Right cardiac atrium (tissue), 5 donors: ENCODE results near the gene SCPEP1. TPM values are rescaled to one million over a fixed set of nuclear protein-coding genes. Genes with fewer than 3 reads are reported as not detected.

Source experiments
- ATAC-seq, 2 donors: fragments of 200-7000 bp; cut with Tn5 transposase; one replicate each; pipeline versions ENCODE4 v1.8.0 to v1.9.1; 2020; ENCODE audit warnings: moderate library complexity in 2 of 2, mild to moderate bottlenecking in 1 of 2
- DNase-seq, 3 donors: peaks; one replicate each; pipeline ENCODE4 v3.0.0-alpha.2; 2020
- H3K27ac ChIP-seq: one replicate; pipeline ENCODE4 v1.5.1; 2013; ENCODE audit warnings: mild to moderate bottlenecking, low read length, control low read depth, moderate library complexity
- H3K27me3 ChIP-seq: one replicate; pipeline ENCODE4 v1.6.1; 2013; ENCODE audit not compliant: control insufficient read depth, insufficient read depth
- H3K4me1 ChIP-seq: one replicate; pipeline ENCODE4 v1.6.1; 2013; ENCODE audit warnings: low read length; ENCODE audit not compliant: control insufficient read depth, insufficient read depth
- H3K4me3 ChIP-seq: one replicate; pipeline ENCODE4 v1.5.1; 2013; ENCODE audit warnings: low read length, control low read depth
- H3K9me3 ChIP-seq: one replicate; pipeline ENCODE4 v1.6.1; 2013; ENCODE audit warnings: low read length; ENCODE audit not compliant: control insufficient read depth
- WGBS: extraction: QIAGEN DNeasy Blood & Tissue Kit; methylation state at CpG from one replicate; pipeline ENCODE4 v1.1.7; 2013; 5-methylcytosine and 5-hydroxymethylcytosine counted together
- intact Hi-C, 4 donors: fragments of 100-400 bp; cut with DNase I; formaldehyde crosslinking; loops; one replicate each; pipeline versions ENCODE4 v1.11.0 to v1.14.0; 2022 to 2023
- polyA plus RNA-seq: library from polyadenylated mRNA; stranded (reverse); fragments of 200-250 nt; gene quantifications from one replicate; pipeline ENCODE4 v1.2.3, GENCODE V29; 2013
- total RNA-seq, 4 donors: library from RNA; stranded (reverse); fragmentation: NEBNext Ultra II Directional; extraction: Animal tissue kit (Norgen Biotek cat#: 25700); gene quantifications; one replicate each; pipeline ENCODE4 v1.2.1, GENCODE V29; 2021
- donor health status: healthy with polysubstance abuse.
- donor health status: DM: no; HTN: yes; CAD: no.
- donor health status: DM: no; HTN: no; CAD: no.
- donor health status: DM: no; HTN: yes; CAD: no; lungs with severe emphysema.
- donor health status: DM: yes; HTN: yes; CAD: no.

SCPEP1 gene
- total and polyA plus RNA-seq, 5 donors = 49.7 to 87.9 (median 60.8) TPM

DNA sequence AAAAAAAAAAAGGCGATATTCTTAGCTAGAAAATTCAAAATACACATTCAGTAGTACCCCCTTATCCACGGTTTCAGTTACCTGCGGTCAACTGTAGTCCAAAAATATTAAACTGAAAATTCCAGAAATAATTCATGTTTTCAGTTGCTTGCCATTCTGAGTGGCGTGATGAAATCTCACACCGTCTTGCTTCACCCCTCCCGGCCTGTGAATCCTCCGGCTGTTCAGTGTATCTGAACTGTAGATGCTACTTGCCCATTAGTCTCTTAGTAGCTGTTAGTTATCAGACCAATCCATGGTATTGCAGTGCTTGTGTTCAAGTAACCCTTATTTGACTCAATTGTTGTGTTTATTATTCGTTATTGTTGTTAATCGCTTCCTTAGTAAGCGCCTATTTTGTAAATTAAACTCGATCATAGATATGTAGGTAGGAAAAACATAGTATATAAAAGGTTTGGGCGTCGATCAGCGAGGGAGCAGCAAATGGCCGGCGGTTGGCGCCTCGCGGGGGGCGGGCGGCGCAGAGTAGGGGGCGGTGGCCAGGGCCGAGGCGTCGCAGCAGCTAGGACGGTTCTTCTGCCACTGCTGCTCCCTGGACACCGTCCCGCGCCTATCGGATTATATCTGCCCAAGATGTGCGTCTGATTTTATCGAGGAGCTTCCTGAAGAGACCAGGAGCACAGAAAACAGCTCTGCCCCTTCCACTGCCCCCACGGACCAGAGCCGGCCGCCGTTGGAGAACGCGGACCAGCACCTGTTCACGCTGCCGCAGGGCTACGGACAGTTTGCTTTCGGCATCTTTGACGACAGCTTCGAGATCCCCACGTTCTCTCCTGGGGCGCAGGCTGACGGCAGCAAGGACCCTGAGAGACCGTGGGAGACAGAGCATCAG lies 67.3 kb downstream of the SCPEP1 start:
- intact Hi-C loops = no loop called here
- 27% methylated on average over 49 of the region's 49 CpGs for WGBS
- H3K27me3 ChIP-seq = no peaks in the 10 kb centered on the region

DNA sequence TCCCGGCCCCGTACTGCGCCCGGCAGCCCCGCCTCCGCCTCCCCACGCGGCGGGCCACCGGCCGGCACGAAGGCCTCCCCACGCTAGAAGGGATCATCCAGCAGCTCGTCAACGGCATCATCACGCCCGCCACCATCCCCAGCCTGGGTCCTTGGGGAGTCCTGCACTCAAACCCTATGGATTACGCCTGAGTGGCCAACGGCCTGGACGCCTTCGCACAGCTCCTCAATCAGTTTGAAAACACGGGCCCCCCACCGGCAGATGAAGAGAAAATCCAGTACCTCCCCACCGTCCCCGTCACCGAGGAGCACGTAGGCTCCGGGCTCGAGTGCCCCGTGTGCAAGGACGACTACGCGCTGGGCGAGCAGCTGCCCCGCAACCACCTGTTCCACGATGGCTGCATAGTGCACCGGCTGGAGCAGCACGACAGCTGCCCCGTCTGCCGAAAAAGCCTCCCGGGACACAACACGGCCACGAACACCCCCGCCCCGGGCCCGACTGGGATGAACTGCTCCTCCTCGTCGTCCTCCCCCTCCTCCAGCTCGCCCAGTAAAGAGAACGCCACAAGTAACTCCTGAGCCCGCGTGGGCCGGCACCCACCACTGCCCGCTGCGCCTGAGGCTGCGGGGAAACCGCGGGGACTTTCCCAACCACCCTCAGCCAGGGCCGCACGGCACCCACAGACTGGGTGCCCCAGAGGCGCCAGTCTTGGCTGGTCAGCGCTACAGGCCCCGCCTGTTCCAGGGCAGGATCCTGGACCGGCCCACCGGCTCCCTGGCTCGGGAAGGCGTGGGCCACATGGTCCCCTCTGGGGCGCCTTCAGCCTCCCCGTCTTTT lies 68.2 kb downstream of the SCPEP1 start:
- Histone ChIP-seq H3K4me1 (no peaks in the 10 kb centered on the region), H3K27ac (no peak overlapping the region), H3K27me3 (no peaks in the 10 kb centered on the region), H3K9me3 (no peaks in the 10 kb centered on the region), H3K4me3 (peak overlapping the region; percentile 8)
- WGBS = 10% methylated on average over 69 of the region's 69 CpGs
- intact Hi-C loops = no loop called here
- ATAC-seq (peak; percentile 60 to 65), DNase-seq (peak; percentile 16 to 70 (median 60))

More for the DNA sequence above, 67.3 kb downstream of the SCPEP1 start:
- Histone ChIP-seq H3K9me3 (no peaks in the 10 kb centered on the region), H3K27ac (no peak overlapping the region), H3K4me3 (peak overlapping the region; percentile 8), H3K4me1 (no peaks in the 10 kb centered on the region)
- peak in 2 of 3 donors; percentile 43 to 55 for DNase-seq
- ATAC-seq = peak; percentile 20 to 23

DNA sequence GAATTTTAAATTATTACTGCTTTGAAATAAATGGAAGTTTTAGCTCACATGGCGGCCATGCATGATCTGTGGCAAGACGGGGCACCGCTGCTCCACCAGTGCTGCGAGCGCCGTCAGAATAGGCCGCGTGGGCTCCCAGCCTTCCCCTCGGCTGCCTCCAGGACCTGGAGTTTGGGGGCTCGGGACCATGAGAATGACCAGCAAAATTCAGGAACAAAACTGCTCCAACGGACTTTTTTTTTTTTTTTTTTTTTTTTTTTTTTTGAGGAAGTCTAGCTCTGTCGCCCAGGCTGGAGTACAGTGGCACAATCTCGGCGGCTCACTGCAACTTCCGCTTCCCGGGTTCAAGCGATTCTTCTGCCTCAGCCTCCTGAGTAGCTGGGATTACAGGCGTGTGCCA lies 68.8 kb downstream of the SCPEP1 start:
- H3K27ac ChIP-seq = no peak overlapping the region
- no peaks in the 10 kb centered on the region for H3K27me3 ChIP-seq
- H3K9me3 ChIP-seq = no peaks in the 10 kb centered on the region
- ATAC-seq (no peak), DNase-seq (peak; percentile 29 to 66 (median 61))
- no peak overlapping the region for H3K4me3 ChIP-seq
- intact Hi-C loops = no loop called here
- WGBS = 84% methylated on average over 18 of the region's 18 CpGs
- no peaks in the 10 kb centered on the region for H3K4me1 ChIP-seq

DNA sequence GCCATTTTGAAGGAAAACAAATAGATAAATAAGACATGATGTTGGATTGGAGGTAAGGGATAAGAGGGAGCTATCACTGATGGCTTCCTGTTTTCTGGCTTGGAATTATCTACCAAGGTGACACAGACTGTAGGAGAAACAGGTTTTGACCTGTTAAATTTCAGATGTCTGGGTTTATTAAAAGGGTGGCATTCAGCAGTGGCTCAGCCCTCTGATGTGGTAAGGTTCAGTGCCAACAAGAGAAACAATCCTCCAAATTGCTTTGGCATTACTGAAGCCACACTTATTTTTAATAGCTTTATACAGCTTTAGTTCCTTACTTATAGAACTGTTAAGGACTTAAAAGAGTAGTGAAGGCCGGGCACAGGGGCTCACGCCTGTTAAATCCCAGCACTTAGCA lies 70.2 kb downstream of the SCPEP1 start:
- WGBS = 90% methylated on average over 2 of the region's 2 CpGs
- intact Hi-C loops = no loop called here
- H3K4me1 ChIP-seq = no peaks in the 10 kb centered on the region
- ATAC-seq = no peak
- no peak overlapping the region for H3K27ac ChIP-seq
- no peaks in the 10 kb centered on the region for H3K9me3 ChIP-seq
- no peak overlapping the region for H3K4me3 ChIP-seq
- DNase-seq = no peak
- no peaks in the 10 kb centered on the region for H3K27me3 ChIP-seq

DNA sequence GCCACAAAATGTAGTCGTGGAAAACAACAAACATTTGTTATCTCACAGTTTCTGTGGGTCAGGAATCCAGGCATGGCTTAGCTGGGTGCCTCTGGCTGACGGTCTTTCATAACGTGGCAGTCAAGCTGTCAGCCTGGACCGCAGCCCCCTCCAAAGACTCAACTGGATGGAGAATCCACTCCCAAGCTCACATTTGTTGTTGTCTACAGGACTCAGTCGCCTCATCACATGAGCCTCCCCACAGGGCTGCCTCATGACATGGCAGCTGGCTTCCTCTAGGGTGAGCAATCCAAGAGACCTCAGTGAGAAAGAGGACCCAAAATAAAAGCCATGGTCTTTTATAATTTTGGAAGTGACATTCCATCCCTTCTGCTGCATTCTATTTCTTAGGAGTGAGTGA lies 72.4 kb downstream of the SCPEP1 start:
- no peak for DNase-seq
- H3K27me3 ChIP-seq = no peaks in the 10 kb centered on the region
- no peak overlapping the region for H3K4me3 ChIP-seq
- intact Hi-C loops = no loop called here
- peak overlapping the region; percentile 23 for H3K27ac ChIP-seq
- 44% methylated on average over 5 of the region's 5 CpGs for WGBS
- no peaks in the 10 kb centered on the region for H3K4me1 ChIP-seq
- no peaks in the 10 kb centered on the region for H3K9me3 ChIP-seq
- no peak for ATAC-seq

DNA sequence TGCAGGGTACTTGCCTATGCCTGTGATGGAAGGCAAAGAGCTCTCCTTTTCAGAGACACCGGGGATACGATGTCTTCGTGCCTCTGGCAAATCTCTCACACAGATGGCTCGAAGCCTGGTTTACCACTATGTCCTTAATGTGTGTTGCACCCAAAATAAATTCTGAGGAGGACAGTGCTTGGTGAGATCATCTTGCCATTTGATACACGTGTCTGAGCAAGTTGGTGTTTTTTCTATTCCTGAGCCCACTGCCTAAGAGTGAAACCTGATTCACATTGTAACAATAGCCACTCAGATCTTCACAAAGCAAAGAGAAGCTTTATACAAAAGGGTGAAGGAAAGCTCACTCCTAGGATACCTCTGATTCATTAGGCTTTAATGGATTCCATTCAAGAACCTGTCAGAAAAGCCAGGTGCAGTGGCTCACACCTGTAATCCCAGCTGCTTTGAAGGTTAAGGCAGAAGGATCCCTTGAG lies 74.0 kb downstream of the SCPEP1 start:
- intact Hi-C loops = no loop called here
- DNase-seq = no peak
- Histone ChIP-seq H3K9me3 (no peaks in the 10 kb centered on the region), H3K4me1 (no peaks in the 10 kb centered on the region), H3K27me3 (no peaks in the 10 kb centered on the region), H3K4me3 (no peak overlapping the region), H3K27ac (peak overlapping the region; percentile 78)
- peak; percentile 64 to 73 for ATAC-seq
- WGBS = 58% methylated on average over 5 of the region's 5 CpGs

Other genes starting within 250 kb of the SCPEP1 start
- 1 to 10 TPM in 2 of 4 donors, under 1 TPM in 2; 0.65 to 1.3 (median 1.0) TPM for gene C17orf67, start 144.2 kb upstream of the SCPEP1 start, total RNA-seq
- gene C17orf67, start 144.2 kb upstream of the SCPEP1 start, polyA plus RNA-seq = 0.43 TPM
- gene DGKE, start 144.0 kb upstream of the SCPEP1 start, total RNA-seq = 1 to 10 TPM; 4.7 to 6.0 (median 5.7) TPM
- 2.4 TPM for gene DGKE, start 144.0 kb upstream of the SCPEP1 start, polyA plus RNA-seq
- 10 to 100 TPM; 20.5 to 25.7 (median 21.4) TPM for gene TRIM25, start 64.1 kb upstream of the SCPEP1 start, total RNA-seq
- 9.8 TPM for gene TRIM25, start 64.1 kb upstream of the SCPEP1 start, polyA plus RNA-seq
- 10 to 100 TPM in 2 of 4 donors, 1 to 10 TPM in 2; 9.1 to 10.7 (median 10.2) TPM for gene COIL, start 17.1 kb upstream of the SCPEP1 start, total RNA-seq
- gene COIL, start 17.1 kb upstream of the SCPEP1 start, polyA plus RNA-seq = 7.7 TPM
- gene AKAP1, start 107.1 kb downstream of the SCPEP1 start, total RNA-seq = 100 to 1,000 TPM in 3 of 4 donors, 10 to 100 TPM in 1; 92.3 to 194 (median 175) TPM
- 94.4 TPM for gene AKAP1, start 107.1 kb downstream of the SCPEP1 start, polyA plus RNA-seq